Bronchial epithelial cell (primary cell): ENCODE data around the gene CEACAM7. TPM values are rescaled to one million over a fixed set of nuclear protein-coding genes. Genes with fewer than 3 reads are reported as not detected.

Source experiments
- DNase-seq: peaks from one replicate; pipeline ENCODE4 v3.0.0-alpha.2; 2010; ENCODE audit warnings: low read depth
- FAIRE-seq: peaks from 2 replicates; lab custom pipeline; 2011; peaks lifted over from hg19 to GRCh38; lab: Jason Lieb, UNC
- H3K27me3 ChIP-seq: 2 replicates; pipeline ENCODE4 v1.5.1; 2011; ENCODE audit warnings: low read length; ENCODE audit not compliant: control insufficient read depth, insufficient read depth
- H3K36me3 ChIP-seq: 2 replicates; pipeline ENCODE4 v1.5.1; 2011; ENCODE audit warnings: low read length; ENCODE audit not compliant: control insufficient read depth, insufficient read depth
- H3K4me3 ChIP-seq: 2 replicates; pipeline ENCODE4 v1.5.1; 2011; ENCODE audit warnings: mild to moderate bottlenecking, low read depth, low read length, control low read depth
- total RNA-seq: library from RNA; depleted of rRNA; stranded (reverse); fragments of >200 nt; gene quantifications from 2 replicates; pipeline ENCODE4 v1.2.1, GENCODE V29; 2014
- TF ChIP-seq, protein P1 (sequence below): IDR thresholded peaks from 2 replicates; pipeline ENCODE4 v1.5.1; 2011; ENCODE audit warnings: mild to moderate bottlenecking, moderate library complexity, low read length, control low read depth, inconsistent platforms; ENCODE audit not compliant: insufficient read depth, severe bottlenecking

CEACAM7 gene
- total RNA-seq, 1 donor from 2014 or later: 0.79 TPM

DNA sequence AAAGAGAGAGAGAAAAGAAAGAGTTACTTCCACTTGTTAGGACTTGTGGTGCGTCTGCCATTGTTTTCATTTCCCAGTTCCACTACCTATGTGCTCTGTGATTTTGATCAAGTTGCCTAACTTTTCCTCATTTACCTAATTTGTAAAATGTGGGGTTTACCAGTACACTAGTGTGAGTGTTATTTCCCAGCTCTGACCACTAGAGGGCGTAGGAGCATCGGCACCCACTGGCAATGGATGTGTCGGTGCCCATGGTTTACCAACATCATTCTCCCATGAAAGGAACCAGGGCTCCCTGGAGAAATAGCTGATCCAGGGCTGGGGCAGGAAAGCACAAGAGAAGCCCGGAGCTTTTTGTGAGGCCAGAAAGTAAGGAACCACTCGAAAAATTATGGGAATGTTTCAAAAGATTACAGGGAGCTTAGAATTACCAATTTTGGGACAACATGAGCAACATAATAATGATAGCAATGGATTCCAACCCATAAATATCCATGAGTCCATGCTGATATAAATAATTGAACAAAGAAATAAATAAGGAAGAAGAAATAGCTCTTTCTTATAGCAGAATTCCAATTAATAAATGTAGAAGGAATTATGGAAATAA, 46.1 kb downstream of the CEACAM7 start:
- FAIRE-seq: no peak
- DNase-seq: peak; percentile 44
- Histone ChIP-seq H3K4me3 (no peak overlapping the region), H3K27me3 (no peaks in the 10 kb centered on the region), H3K36me3 (no peaks in the 10 kb centered on the region)
- TF ChIP-seq, protein P1, sequence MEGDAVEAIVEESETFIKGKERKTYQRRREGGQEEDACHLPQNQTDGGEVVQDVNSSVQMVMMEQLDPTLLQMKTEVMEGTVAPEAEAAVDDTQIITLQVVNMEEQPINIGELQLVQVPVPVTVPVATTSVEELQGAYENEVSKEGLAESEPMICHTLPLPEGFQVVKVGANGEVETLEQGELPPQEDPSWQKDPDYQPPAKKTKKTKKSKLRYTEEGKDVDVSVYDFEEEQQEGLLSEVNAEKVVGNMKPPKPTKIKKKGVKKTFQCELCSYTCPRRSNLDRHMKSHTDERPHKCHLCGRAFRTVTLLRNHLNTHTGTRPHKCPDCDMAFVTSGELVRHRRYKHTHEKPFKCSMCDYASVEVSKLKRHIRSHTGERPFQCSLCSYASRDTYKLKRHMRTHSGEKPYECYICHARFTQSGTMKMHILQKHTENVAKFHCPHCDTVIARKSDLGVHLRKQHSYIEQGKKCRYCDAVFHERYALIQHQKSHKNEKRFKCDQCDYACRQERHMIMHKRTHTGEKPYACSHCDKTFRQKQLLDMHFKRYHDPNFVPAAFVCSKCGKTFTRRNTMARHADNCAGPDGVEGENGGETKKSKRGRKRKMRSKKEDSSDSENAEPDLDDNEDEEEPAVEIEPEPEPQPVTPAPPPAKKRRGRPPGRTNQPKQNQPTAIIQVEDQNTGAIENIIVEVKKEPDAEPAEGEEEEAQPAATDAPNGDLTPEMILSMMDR: peak; percentile 83

GRCh38 chr19:41638641-41639081, 49.4 kb downstream of the CEACAM7 start:
- TF ChIP-seq, protein P1: no peak
- FAIRE-seq: peak; percentile 43
- Histone ChIP-seq H3K27me3 (no peaks in the 10 kb centered on the region), H3K36me3 (no peaks in the 10 kb centered on the region), H3K4me3 (no peak overlapping the region)
- DNase-seq: no peak

DNA sequence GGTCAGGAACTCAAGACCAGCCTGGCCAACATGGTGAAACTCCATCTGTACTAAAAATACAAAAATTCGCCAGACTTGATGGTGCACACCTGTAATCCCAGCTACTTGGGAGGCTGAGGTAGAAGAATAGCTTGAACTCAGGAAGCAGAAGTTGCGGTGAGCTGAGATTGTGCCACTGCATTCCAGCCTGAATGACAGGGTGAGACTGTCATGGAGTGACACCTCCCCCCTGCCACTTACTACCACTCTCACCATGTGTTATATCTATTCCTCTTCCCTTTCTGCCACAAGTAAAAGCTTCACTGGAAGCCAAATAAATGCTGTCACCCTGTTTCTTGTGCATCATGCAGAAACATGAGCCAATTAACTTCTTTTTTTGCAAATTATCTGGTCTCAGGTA, 50.6 kb downstream of the CEACAM7 start:
- FAIRE-seq: no peak
- Histone ChIP-seq H3K4me3 (no peak overlapping the region), H3K27me3 (no peaks in the 10 kb centered on the region)

DNA sequence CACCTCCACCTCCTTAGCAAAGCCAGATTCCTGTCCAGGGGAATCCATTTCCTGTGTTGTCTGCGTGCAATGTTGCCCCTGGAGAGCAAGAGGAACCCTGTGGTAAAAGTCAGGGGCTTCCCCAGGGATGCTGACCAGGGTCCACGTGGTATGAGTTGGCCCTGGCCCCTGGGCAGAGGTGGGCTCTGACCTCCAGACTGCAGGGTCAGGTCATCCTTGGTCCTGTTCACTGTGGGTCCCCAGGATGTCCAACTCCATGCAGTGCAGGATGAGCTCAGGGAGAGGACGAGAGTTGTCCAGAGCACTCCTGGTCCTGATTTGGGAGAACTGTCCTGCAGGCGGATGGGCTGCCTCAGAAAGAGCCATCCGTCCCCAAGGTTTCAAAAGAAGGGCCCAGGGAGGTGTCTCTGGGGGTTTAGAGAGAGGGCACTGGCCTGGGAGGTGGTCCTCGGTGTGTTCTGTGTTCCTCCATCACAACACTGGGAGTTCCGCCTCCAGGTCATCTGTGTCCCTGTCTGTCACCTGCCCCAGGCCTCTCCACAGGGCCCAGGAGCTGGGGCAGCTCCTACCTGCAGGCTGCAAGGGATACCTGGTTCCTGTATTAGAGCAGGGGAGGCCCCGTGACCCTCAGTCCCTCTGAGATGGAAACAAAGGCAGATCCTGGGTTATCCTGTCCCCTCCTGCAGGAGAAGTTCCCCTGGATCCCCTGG, 59.9 kb downstream of the CEACAM7 start:
- FAIRE-seq: no peak
- H3K27me3 ChIP-seq: no peaks in the 10 kb centered on the region

More for the DNA sequence above, 50.6 kb downstream of the CEACAM7 start:
- DNase-seq: no peak
- no peaks in the 10 kb centered on the region for H3K36me3 ChIP-seq
- TF ChIP-seq, protein P1: no peak

GRCh38 chr19:41626877-41627276, 61.2 kb downstream of the CEACAM7 start, which contains the start of gene CEACAM4:
Gene CEACAM4, minus strand, starts transcription at chr19:41627074. Its CDS starts 111 bp downstream, at chr19:41626963.
- Histone ChIP-seq H3K27me3 (no peaks in the 10 kb centered on the region), H3K4me3 (no peak within 1 kb of the TSS), H3K36me3 (no peaks in the 10 kb centered on the region)
- FAIRE-seq (no peak), DNase-seq (no peak)
- TF ChIP-seq, protein P1: no peak

More for the DNA sequence above, 59.9 kb downstream of the CEACAM7 start:
- no peak overlapping the region for H3K4me3 ChIP-seq
- TF ChIP-seq, protein P1: no peak
- DNase-seq: no peak
- no peaks in the 10 kb centered on the region for H3K36me3 ChIP-seq
